Aorta (tissue), 5 donors: ENCODE results near the gene MED13L. TPM values are rescaled to one million over a fixed set of nuclear protein-coding genes. Genes with fewer than 3 reads are reported as not detected.

Experiments used
- ATAC-seq: fragments of 200-7000 bp; cut with Tn5 transposase; one replicate; pipeline ENCODE4 v1.9.1; 2022; ENCODE audit warnings: moderate library complexity; ENCODE audit not compliant: low FRiP score
- DNase-seq, 2 donors: peaks; one replicate each; pipeline ENCODE4 v3.0.0-alpha.2; 2020
- H3K27ac ChIP-seq, 2 donors: one replicate each; pipeline ENCODE4 v1.5.1; 2013; ENCODE audit warnings: low read length in 2 of 2, mild to moderate bottlenecking in 2 of 2, moderate library complexity in 2 of 2, control low read depth in 1 of 2, inconsistent platforms in 1 of 2, low read depth in 1 of 2
- H3K27me3 ChIP-seq, 2 donors: one replicate each; pipeline ENCODE4 v1.6.1; 2013; ENCODE audit warnings: control low read depth in 1 of 2, low read length in 1 of 2, mild to moderate bottlenecking in 1 of 2, moderate library complexity in 1 of 2; ENCODE audit not compliant: insufficient read depth in 2 of 2, control insufficient read depth in 1 of 2
- H3K36me3 ChIP-seq, 2 donors: one replicate each; pipeline ENCODE4 v1.6.1; 2013; ENCODE audit warnings: control low read depth in 1 of 2, low read length in 1 of 2, mild to moderate bottlenecking in 1 of 2; ENCODE audit not compliant: insufficient read depth in 2 of 2, control insufficient read depth in 1 of 2
- H3K4me1 ChIP-seq, 2 donors: one replicate each; pipeline ENCODE4 v1.6.1; 2013; ENCODE audit warnings: low read length in 2 of 2, control low read depth in 1 of 2, mild to moderate bottlenecking in 1 of 2, moderate library complexity in 1 of 2; ENCODE audit not compliant: insufficient read depth in 2 of 2, control insufficient read depth in 1 of 2
- H3K4me3 ChIP-seq, 2 donors: one replicate each; pipeline ENCODE4 v1.5.1; 2013; ENCODE audit warnings: low read length in 2 of 2, control low read depth in 1 of 2, mild to moderate bottlenecking in 1 of 2
- H3K9me3 ChIP-seq: one replicate; pipeline ENCODE4 v1.6.1; 2013; ENCODE audit warnings: mild to moderate bottlenecking, low read length; ENCODE audit not compliant: control insufficient read depth
- WGBS, 2 donors: extraction: QIAGEN DNeasy Blood & Tissue Kit; methylation state at CpG; one replicate each; pipeline ENCODE4 v1.1.7; 2013; 5-methylcytosine and 5-hydroxymethylcytosine counted together
- intact Hi-C, 2 donors: fragments of 100-400 bp; cut with DNase I; formaldehyde crosslinking; loops; one replicate each; pipeline versions ENCODE4 v1.14.2 to v1.15.0; 2022
- polyA plus RNA-seq, 2 donors: library from polyadenylated mRNA; stranded (reverse); fragments of 200-250 nt; gene quantifications; one replicate each; pipeline ENCODE4 v1.2.3, GENCODE V29; 2013
- total RNA-seq, 2 donors: library from RNA; stranded (reverse); fragmentation: NEBNext Ultra II Directional; extraction: Animal tissue kit (Norgen Biotek cat#: 25700); gene quantifications; one replicate each; pipeline ENCODE4 v1.2.1, GENCODE V29; 2021
- donor health status: healthy with polysubstance abuse.
- donor health status: Bipolar disorder and iron deficiency.
- donor health status: DM: no; HTN: no; CAD: no.
- donor health status: DM: no; HTN: no; CAD: no.
- donor health status: DM: yes; HTN: yes; CAD: no.

MED13L gene
- total and polyA plus RNA-seq, 4 donors = 16.7 to 215 (median 114) TPM

- peak overlapping the region in 1 of 2 donors; percentile 73 for H3K4me3 ChIP-seq
- no peak for ATAC-seq
- 14% methylated on average over 14 of the region's 14 CpGs for whole genome bisulfite sequencing, 2 donors
- no peaks in the 10 kb centered on the region for H3K36me3 ChIP-seq
- peaks cover 3 to 7% of the 10 kb centered on the region in 2 donors for H3K4me1 ChIP-seq
- intact Hi-C loops = loop anchor here (2.0 to 5.0 kb wide), 3 partner anchors 43 to 113 kb away; partner anchors contain the start of gene MED13L (in 1 of the 2)
- no peaks in the 10 kb centered on the region for H3K9me3 ChIP-seq
- peak overlapping the region; percentile 87 to 96 for H3K27ac ChIP-seq
- DNase-seq = no peak
- no peaks in the 10 kb centered on the region for H3K27me3 ChIP-seq
These were observed 41.9 kb upstream of the MED13L start for GRCh38 chr12:116319233-116319897.

GRCh38 chr12:116318576-116319232, 41.2 kb upstream of the MED13L start:
- 5 to 6% methylated on average over 21 of the region's 21 CpGs for WGBS, 2 donors
- Histone ChIP-seq H3K36me3 (no peaks in the 10 kb centered on the region), H3K4me3 (peak overlapping the region in 1 of 2 donors; percentile 21), H3K27me3 (no peaks in the 10 kb centered on the region), H3K27ac (peak overlapping the region; percentile 87 to 96), H3K9me3 (no peaks in the 10 kb centered on the region), H3K4me1 (peaks cover 3 to 7% of the 10 kb centered on the region in 2 donors)
- no peak for DNase-seq
- intact Hi-C loops = loop anchor here (2.0 to 5.0 kb wide), 3 partner anchors 42 to 114 kb away; partner anchors contain the start of gene MED13L (in 1 of the 2)
- ATAC-seq = peak; percentile 24

GRCh38 chr12:116317986-116318575, 40.6 kb upstream of the MED13L start:
- DNase-seq (no peak), ATAC-seq (no peak)
- H3K27ac ChIP-seq = peak overlapping the region; percentile 87 to 96
- no peaks in the 10 kb centered on the region for H3K36me3 ChIP-seq
- H3K9me3 ChIP-seq = no peaks in the 10 kb centered on the region
- peaks cover 3 to 7% of the 10 kb centered on the region in 2 donors for H3K4me1 ChIP-seq
- 15 to 20% methylated on average over 23 of the region's 23 CpGs for WGBS, 2 donors
- H3K27me3 ChIP-seq = no peaks in the 10 kb centered on the region
- intact Hi-C loops = loop anchor here (2.0 to 5.0 kb wide), 3 partner anchors 41 to 114 kb away; partner anchors contain the start of gene MED13L (in 1 of the 2)
- no peak overlapping the region for H3K4me3 ChIP-seq

- no peaks in the 10 kb centered on the region for H3K27me3 ChIP-seq
- no peaks in the 10 kb centered on the region for H3K9me3 ChIP-seq
- intact Hi-C loops = loop anchor here in 1 of 2 donors (5.0 kb wide), 1 partner anchor 115 kb away; no protein-coding TSS in a partner anchor
- H3K36me3 ChIP-seq = no peaks in the 10 kb centered on the region
- 98 to 99% methylated on average over 4 of the region's 4 CpGs for WGBS, 2 donors
- no peak for ATAC-seq
- H3K4me1 ChIP-seq = peaks cover 3 to 7% of the 10 kb centered on the region in 2 donors
- no peak overlapping the region for H3K4me3 ChIP-seq
- DNase-seq = no peak
- no peak overlapping the region for H3K27ac ChIP-seq
These were observed 39.6 kb upstream of the MED13L start for GRCh38 chr12:116317139-116317538.

GRCh38 chr12:116314477-116314876, 37.0 kb upstream of the MED13L start:
- Histone ChIP-seq H3K4me1 (peaks cover 0 to 3% of the 10 kb centered on the region in 2 donors), H3K4me3 (no peak overlapping the region), H3K27ac (no peak overlapping the region), H3K36me3 (no peaks in the 10 kb centered on the region), H3K9me3 (no peaks in the 10 kb centered on the region), H3K27me3 (no peaks in the 10 kb centered on the region)
- intact Hi-C loops = no loop called here
- WGBS, 2 donors = 39 to 42% methylated on average over 7 of the region's 7 CpGs
- ATAC-seq (peak; percentile 47), DNase-seq (peak in 1 of 2 donors; percentile 70)

- DNase-seq (no peak), ATAC-seq (no peak)
- Histone ChIP-seq H3K4me1 (peaks cover 0 to 3% of the 10 kb centered on the region in 2 donors), H3K4me3 (no peak overlapping the region), H3K27me3 (no peaks in the 10 kb centered on the region), H3K9me3 (no peaks in the 10 kb centered on the region), H3K36me3 (no peaks in the 10 kb centered on the region), H3K27ac (no peak overlapping the region)
- intact Hi-C loops = no loop called here
- 89 to 90% methylated on average over 19 of the region's 19 CpGs for WGBS, 2 donors
These were observed 35.9 kb upstream of the MED13L start for GRCh38 chr12:116313194-116313927.

GRCh38 chr12:116310082-116310481, 32.6 kb upstream of the MED13L start:
- H3K36me3 ChIP-seq = no peaks in the 10 kb centered on the region
- no peaks in the 10 kb centered on the region for H3K27me3 ChIP-seq
- DNase-seq (no peak), ATAC-seq (no peak)
- no peak overlapping the region for H3K4me3 ChIP-seq
- no peaks in the 10 kb centered on the region for H3K9me3 ChIP-seq
- H3K4me1 ChIP-seq = peaks cover 0 to 3% of the 10 kb centered on the region in 2 donors
- WGBS, 2 donors = 98% methylated on average over 3 of the region's 3 CpGs
- no peak overlapping the region for H3K27ac ChIP-seq
- intact Hi-C loops = no loop called here

GRCh38 chr12:116309343-116309742, 31.9 kb upstream of the MED13L start:
- ATAC-seq (no peak), DNase-seq (no peak)
- H3K4me3 ChIP-seq = no peak overlapping the region
- intact Hi-C loops = no loop called here
- no peaks in the 10 kb centered on the region for H3K27me3 ChIP-seq
- H3K36me3 ChIP-seq = no peaks in the 10 kb centered on the region
- H3K4me1 ChIP-seq = peaks cover 0 to 2% of the 10 kb centered on the region in 2 donors
- H3K9me3 ChIP-seq = no peaks in the 10 kb centered on the region
- WGBS, 2 donors = 58 to 100% methylated on average over 1 of the region's 1 CpG
- no peak overlapping the region for H3K27ac ChIP-seq
